ENCODE measurements around the gene VSTM4. TPM values are rescaled to one million over a fixed set of nuclear protein-coding genes. Genes with fewer than 3 reads are reported as not detected.

The VSTM4 gene
- total RNA-seq, 1 experiment from 2014 or later = not detected

DNA sequence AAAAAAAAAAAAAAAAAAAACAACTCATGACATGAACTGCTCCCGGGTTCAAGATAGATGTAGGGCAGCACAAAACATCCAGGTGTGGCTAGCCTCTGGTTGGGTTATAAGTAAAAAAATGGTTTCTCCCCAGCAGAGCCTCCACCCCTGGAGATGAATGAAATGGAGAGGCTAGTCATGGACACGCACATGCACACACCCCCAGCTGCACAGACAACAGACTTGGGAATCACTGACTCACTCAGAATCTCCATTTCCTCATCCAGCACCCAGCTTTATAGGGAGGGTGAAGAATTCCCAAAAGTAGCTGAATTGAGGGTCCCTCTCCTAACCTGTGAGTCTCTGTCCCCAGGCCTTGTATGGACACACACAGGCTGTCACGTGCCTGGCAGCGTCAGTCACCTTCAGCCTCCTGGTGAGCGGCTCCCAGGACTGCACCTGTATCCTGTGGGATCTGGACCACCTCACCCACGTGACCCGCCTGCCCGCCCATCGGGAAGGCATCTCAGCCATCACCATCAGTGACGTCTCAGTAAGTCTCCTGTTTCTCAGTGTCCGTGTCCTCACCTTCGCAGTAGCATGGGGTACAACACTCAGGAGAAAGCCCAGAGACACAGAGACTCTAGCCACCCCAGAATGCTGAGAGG lies 140.7 kb downstream of the VSTM4 start:
- CTCF ChIA-PET = interaction anchor here (2.4 kb wide), 1 partner anchor 189 kb away, joined by 18 read pairs; no protein-coding TSS in a partner anchor

GRCh38 chr10:48973065-48973464 lies 142.3 kb downstream of the VSTM4 start:
- Histone ChIP-seq H3K4me1 (no peaks in the 10 kb centered on the region), H3K9me3 (no peaks in the 10 kb centered on the region), H3K27me3 (replicated peaks; ENCODE audit: control insufficient read depth, insufficient read depth, low read length) (no peaks in the 10 kb centered on the region), H3K4me3 (ENCODE audit: low read depth, low read length) (no peak overlapping the region), H3K36me3 (ENCODE audit: control insufficient read depth, insufficient read depth, low read length) (no peaks in the 10 kb centered on the region)
- intact Hi-C loops (cut with micrococcal nuclease; ENCODE audit: unreplicated experiment) = no loop called here
- no peak overlapping the region for H3K4me3 Mint-ChIP-seq (ENCODE audit: unreplicated experiment)
- H3K9me3 Mint-ChIP-seq (ENCODE audit: unreplicated experiment) = no peaks in the 10 kb centered on the region
- ChIA-PET POLR2A (no interaction called here), CTCF (no interaction called here)
- H3K27ac Mint-ChIP-seq (ENCODE audit: unreplicated experiment) = no peak overlapping the region
- BruUV-seq (replicated peaks) = no TSS peak
- DNase-seq = no peak
- H3K4me1 Mint-ChIP-seq (ENCODE audit: low read depth, unreplicated experiment) = no peaks in the 10 kb centered on the region
- no peaks in the 10 kb centered on the region for H3K36me3 Mint-ChIP-seq (ENCODE audit: insufficient read depth, unreplicated experiment)
- H3K27me3 Mint-ChIP-seq (ENCODE audit: insufficient read depth, unreplicated experiment) = peaks cover 14% of the 10 kb centered on the region
- no peak for TF ChIP-seq CTCF (IDR thresholded peaks at IDR 0.05; ENCODE audit: insufficient read depth in 1 of 2, low read depth in 1 of 2, low read length in 1 of 2, severe bottlenecking in 1 of 2, unreplicated experiment in 1 of 2)

More for the DNA sequence above, 140.7 kb downstream of the VSTM4 start:
- Histone ChIP-seq H3K4me3 (ENCODE audit: low read depth, low read length) (no peak overlapping the region), H3K27me3 (replicated peaks; ENCODE audit: control insufficient read depth, insufficient read depth, low read length) (no peaks in the 10 kb centered on the region), H3K4me1 (no peaks in the 10 kb centered on the region), H3K9me3 (no peaks in the 10 kb centered on the region), H3K36me3 (ENCODE audit: control insufficient read depth, insufficient read depth, low read length) (no peaks in the 10 kb centered on the region)
- BruUV-seq (replicated peaks) = no TSS peak
- POLR2A ChIA-PET = no interaction called here
- TF ChIP-seq CTCF (IDR thresholded peaks at IDR 0.05; ENCODE audit: insufficient read depth in 1 of 2, low read depth in 1 of 2, low read length in 1 of 2, severe bottlenecking in 1 of 2, unreplicated experiment in 1 of 2) = no peak
- Mint-ChIP-seq H3K36me3 (ENCODE audit: insufficient read depth, unreplicated experiment) (no peaks in the 10 kb centered on the region), H3K4me3 (ENCODE audit: unreplicated experiment) (no peak overlapping the region), H3K27ac (ENCODE audit: unreplicated experiment) (no peak overlapping the region), H3K4me1 (ENCODE audit: low read depth, unreplicated experiment) (no peaks in the 10 kb centered on the region), H3K9me3 (ENCODE audit: unreplicated experiment) (no peaks in the 10 kb centered on the region), H3K27me3 (ENCODE audit: insufficient read depth, unreplicated experiment) (peaks cover 16% of the 10 kb centered on the region)
- intact Hi-C loops (cut with micrococcal nuclease; ENCODE audit: unreplicated experiment) = no loop called here
- no peak for DNase-seq

DNA sequence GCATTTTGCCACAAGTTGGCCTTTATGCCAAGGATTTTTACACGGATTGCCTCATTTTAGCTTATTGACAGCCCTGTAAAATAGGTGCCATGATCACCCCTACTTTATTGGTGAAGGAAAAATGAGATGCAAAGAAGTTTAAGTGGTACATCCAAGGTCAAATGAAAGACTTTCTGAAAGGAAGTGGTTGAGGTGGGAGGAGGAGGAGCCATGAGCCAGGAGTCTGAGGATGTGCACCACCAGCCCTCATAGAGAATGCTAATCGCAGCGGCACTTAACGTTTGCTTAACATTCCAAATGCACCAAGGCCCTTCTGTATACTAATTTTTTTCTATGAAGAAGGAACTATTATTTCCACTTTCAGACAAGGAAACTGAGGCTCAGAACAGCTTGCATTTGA lies 144.7 kb downstream of the VSTM4 start:
- intact Hi-C loops (cut with micrococcal nuclease; ENCODE audit: unreplicated experiment) = no loop called here
- ChIA-PET CTCF (no interaction called here), POLR2A (no interaction called here)
- Histone ChIP-seq H3K4me3 (ENCODE audit: low read depth, low read length) (no peak overlapping the region), H3K27me3 (replicated peaks; ENCODE audit: control insufficient read depth, insufficient read depth, low read length) (no peaks in the 10 kb centered on the region), H3K9me3 (no peaks in the 10 kb centered on the region), H3K4me1 (no peaks in the 10 kb centered on the region), H3K36me3 (ENCODE audit: control insufficient read depth, insufficient read depth, low read length) (no peaks in the 10 kb centered on the region)
- Mint-ChIP-seq H3K27ac (ENCODE audit: unreplicated experiment) (no peak overlapping the region), H3K36me3 (ENCODE audit: insufficient read depth, unreplicated experiment) (no peaks in the 10 kb centered on the region), H3K27me3 (ENCODE audit: insufficient read depth, unreplicated experiment) (peaks cover 21% of the 10 kb centered on the region), H3K4me1 (ENCODE audit: low read depth, unreplicated experiment) (no peaks in the 10 kb centered on the region), H3K9me3 (ENCODE audit: unreplicated experiment) (no peaks in the 10 kb centered on the region), H3K4me3 (ENCODE audit: unreplicated experiment) (no peak overlapping the region)
- BruUV-seq (replicated peaks) = no TSS peak
- no peak for DNase-seq
- TF ChIP-seq CTCF (IDR thresholded peaks at IDR 0.05; ENCODE audit: insufficient read depth in 1 of 2, low read depth in 1 of 2, low read length in 1 of 2, severe bottlenecking in 1 of 2, unreplicated experiment in 1 of 2) = no peak
